Prostate gland (tissue), 2 donors: Measurements from ENCODE around the gene MEIOB. TPM values are rescaled to one million over a fixed set of nuclear protein-coding genes. Genes with fewer than 3 reads are reported as not detected.

ENCODE experiments used
- DNase-seq: peaks from one replicate; pipeline ENCODE4 v3.0.0-alpha.2; 2019; ENCODE audit warnings: low spot score
- H3K27ac ChIP-seq, 2 donors: fragments of 200-600 bp; sonication (generic); 2 replicates each; pipeline ENCODE4 v1.5.1; 2017 to 2019
- H3K27me3 ChIP-seq: fragments of 200-600 bp; sonication (generic); replicated peaks from 2 replicates; pipeline ENCODE4 v1.5.1; 2019; ENCODE audit not compliant: insufficient read depth
- H3K36me3 ChIP-seq, 2 donors: fragments of 200-600 bp; sonication (generic); 1 replicate in 1 of 2; 2 replicates in 1 of 2; pipeline versions ENCODE4 v1.5.1 to v1.8.1; 2017 to 2019
- H3K4me1 ChIP-seq: fragments of 200-600 bp; sonication (generic); replicated peaks from 2 replicates; pipeline ENCODE4 v1.5.1; 2019
- H3K4me3 ChIP-seq, 2 donors: fragments of 200-600 bp; sonication (generic); 2 replicates each; pipeline ENCODE4 v1.5.1; 2017 to 2019
- H3K9me3 ChIP-seq: fragments of 200-600 bp; sonication (generic); 2 replicates; pipeline ENCODE4 v1.5.1; 2017
- POLR2A ChIP-seq: fragments of 450-650 bp; IDR thresholded peaks from one replicate; pipeline ENCODE4 v1.6.1; 2016; ENCODE audit warnings: antibody characterized with exemption, mild to moderate bottlenecking
- POLR2AphosphoS5 ChIP-seq: sonication (generic); formaldehyde crosslinking; IDR thresholded peaks from one replicate; pipeline ENCODE4 v1.6.1; 2017; ENCODE audit warnings: antibody characterized with exemption
- WGBS: methylation state at CpG from one replicate; pipeline ENCODE4 v1.1.5; 2018; 5-methylcytosine and 5-hydroxymethylcytosine counted together
- intact Hi-C: fragments of 100-400 bp; cut with DNase I; formaldehyde crosslinking; loops from one replicate; pipeline ENCODE4 v1.14.2; 2022
- total RNA-seq, 2 donors: library from RNA; depleted of rRNA; stranded (reverse); fragments of >200 nt; gene quantifications; one replicate each; pipeline ENCODE4 v1.1.0, GENCODE V29; 2016
- TF ChIP-seq, protein P1 (sequence below), 4 experiments: fragments of 200-600 bp in 2 of 4; fragments of 450-650 bp in 2 of 4; sonication (generic) in 2 of 4; IDR thresholded peaks; 1 replicate in 3 of 4; 2 replicates in 1 of 4; pipeline ENCODE4 v1.5.1; 2016 to 2019; ENCODE audit warnings: antibody characterized with exemption in 4 of 4, mild to moderate bottlenecking in 2 of 4, moderate library complexity in 2 of 4

The MEIOB gene
- total RNA-seq, 2 donors from 2014 or later = 14.4 TPM; not detected in 1

GRCh38 chr16:1907226-1907860 lies 35.4 kb upstream of the MEIOB start:
- no peak overlapping the region for H3K4me3 ChIP-seq
- H3K27ac ChIP-seq = no peak overlapping the region
- H3K9me3 ChIP-seq = no peaks in the 10 kb centered on the region
- no peaks in the 10 kb centered on the region for H3K36me3 ChIP-seq
- H3K4me1 ChIP-seq = no peaks in the 10 kb centered on the region
- TF ChIP-seq, protein P1, sequence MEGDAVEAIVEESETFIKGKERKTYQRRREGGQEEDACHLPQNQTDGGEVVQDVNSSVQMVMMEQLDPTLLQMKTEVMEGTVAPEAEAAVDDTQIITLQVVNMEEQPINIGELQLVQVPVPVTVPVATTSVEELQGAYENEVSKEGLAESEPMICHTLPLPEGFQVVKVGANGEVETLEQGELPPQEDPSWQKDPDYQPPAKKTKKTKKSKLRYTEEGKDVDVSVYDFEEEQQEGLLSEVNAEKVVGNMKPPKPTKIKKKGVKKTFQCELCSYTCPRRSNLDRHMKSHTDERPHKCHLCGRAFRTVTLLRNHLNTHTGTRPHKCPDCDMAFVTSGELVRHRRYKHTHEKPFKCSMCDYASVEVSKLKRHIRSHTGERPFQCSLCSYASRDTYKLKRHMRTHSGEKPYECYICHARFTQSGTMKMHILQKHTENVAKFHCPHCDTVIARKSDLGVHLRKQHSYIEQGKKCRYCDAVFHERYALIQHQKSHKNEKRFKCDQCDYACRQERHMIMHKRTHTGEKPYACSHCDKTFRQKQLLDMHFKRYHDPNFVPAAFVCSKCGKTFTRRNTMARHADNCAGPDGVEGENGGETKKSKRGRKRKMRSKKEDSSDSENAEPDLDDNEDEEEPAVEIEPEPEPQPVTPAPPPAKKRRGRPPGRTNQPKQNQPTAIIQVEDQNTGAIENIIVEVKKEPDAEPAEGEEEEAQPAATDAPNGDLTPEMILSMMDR (IDR thresholded peaks at IDR 0.05) = no peak
- no peak for TF ChIP-seq POLR2AphosphoS5
- TF ChIP-seq POLR2A = no peak
- intact Hi-C loops = no loop called here
- H3K27me3 ChIP-seq = no peaks in the 10 kb centered on the region
- no peak for DNase-seq
- WGBS = 92% methylated on average over 14 of the region's 17 CpGs

DNA sequence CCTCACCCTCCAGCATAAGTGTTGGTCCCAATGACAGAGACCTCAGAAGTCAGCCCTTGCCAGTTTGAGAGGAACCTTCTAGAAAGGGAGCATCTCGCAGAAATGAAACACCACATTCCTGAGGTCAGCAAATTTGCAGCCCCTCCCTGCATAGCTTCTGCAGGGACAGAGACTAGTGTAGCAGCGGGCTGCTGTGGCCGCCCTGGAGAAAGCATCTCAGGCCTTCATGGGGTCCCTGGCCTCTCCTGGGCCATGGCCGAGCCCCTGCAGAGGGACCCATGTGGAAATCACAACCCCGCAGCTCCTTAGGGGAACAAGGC lies 34.8 kb upstream of the MEIOB start:
- DNase-seq = no peak
- H3K27me3 ChIP-seq = no peaks in the 10 kb centered on the region
- intact Hi-C loops = no loop called here
- H3K36me3 ChIP-seq = no peaks in the 10 kb centered on the region
- 93% methylated on average over 5 of the region's 5 CpGs for WGBS
- H3K4me1 ChIP-seq = no peaks in the 10 kb centered on the region
- TF ChIP-seq POLR2AphosphoS5 = no peak
- no peak for TF ChIP-seq POLR2A
- TF ChIP-seq, protein P1 (IDR thresholded peaks at IDR 0.05) = no peak
- H3K27ac ChIP-seq = no peak overlapping the region
- no peaks in the 10 kb centered on the region for H3K9me3 ChIP-seq
- H3K4me3 ChIP-seq = no peak overlapping the region

- H3K27me3 ChIP-seq = no peaks in the 10 kb centered on the region
Observed at GRCh38 chr16:1906055-1906845, 34.3 kb upstream of the MEIOB start.

GRCh38 chr16:1903845-1904840 lies 32.2 kb upstream of the MEIOB start:
- H3K36me3 ChIP-seq = no peaks in the 10 kb centered on the region
- intact Hi-C loops = no loop called here
- H3K4me1 ChIP-seq = no peaks in the 10 kb centered on the region
- TF ChIP-seq POLR2A (no peak), POLR2AphosphoS5 (no peak)
- TF ChIP-seq, protein P1 (IDR thresholded peaks at IDR 0.05) = no peak
- 75% methylated on average over 22 of the region's 22 CpGs for WGBS
- no peak for DNase-seq
- H3K27ac ChIP-seq = no peak overlapping the region
- H3K27me3 ChIP-seq = no peaks in the 10 kb centered on the region
- no peak overlapping the region for H3K4me3 ChIP-seq
- no peaks in the 10 kb centered on the region for H3K9me3 ChIP-seq

More at GRCh38 chr16:1906055-1906845, 34.3 kb upstream of the MEIOB start:
- Histone ChIP-seq H3K4me3 (no peak overlapping the region), H3K9me3 (no peaks in the 10 kb centered on the region), H3K4me1 (no peaks in the 10 kb centered on the region), H3K27ac (no peak overlapping the region), H3K36me3 (no peaks in the 10 kb centered on the region)
- TF ChIP-seq, protein P1 (IDR thresholded peaks at IDR 0.05) = no peak
- TF ChIP-seq POLR2A (no peak), POLR2AphosphoS5 (no peak)
- WGBS = 40% methylated on average over 31 of the region's 31 CpGs
- intact Hi-C loops = no loop called here
- DNase-seq = no peak
